Neural cell (in vitro differentiated cells): ENCODE measurements around the gene ATRAID.

Source experiments
- EP300 ChIP-seq: fragments of 450-650 bp; conservative IDR thresholded peaks from 2 replicates; pipeline ENCODE4 v1.6.1; 2014; ENCODE audit warnings: antibody characterized with exemption, mild to moderate bottlenecking, moderate library complexity; ENCODE audit not compliant: poor library complexity, severe bottlenecking
- EZH2 ChIP-seq: fragments of 200-600, 300-800 bp; shearing (Covaris generic), sonication (generic); IDR thresholded peaks from 2 replicates; pipeline ENCODE4 v1.6.1; 2014; ENCODE audit warnings: antibody characterized with exemption, low read length, borderline replicate concordance, mild to moderate bottlenecking; ENCODE audit not compliant: insufficient read depth, poor library complexity, severe bottlenecking
- MXI1 ChIP-seq: fragments of 450-650 bp; conservative IDR thresholded peaks from 2 replicates; pipeline ENCODE4 v1.6.1; 2014; ENCODE audit warnings: antibody characterized with exemption, mild to moderate bottlenecking; ENCODE audit not compliant: poor library complexity, severe bottlenecking
- TF ChIP-seq, protein P1 (sequence below): fragments of 450-650 bp; IDR thresholded peaks from 2 replicates; pipeline ENCODE4 v1.5.1; 2014; ENCODE audit warnings: antibody characterized with exemption, mild to moderate bottlenecking, moderate library complexity; ENCODE audit not compliant: poor library complexity, severe bottlenecking

DNA sequence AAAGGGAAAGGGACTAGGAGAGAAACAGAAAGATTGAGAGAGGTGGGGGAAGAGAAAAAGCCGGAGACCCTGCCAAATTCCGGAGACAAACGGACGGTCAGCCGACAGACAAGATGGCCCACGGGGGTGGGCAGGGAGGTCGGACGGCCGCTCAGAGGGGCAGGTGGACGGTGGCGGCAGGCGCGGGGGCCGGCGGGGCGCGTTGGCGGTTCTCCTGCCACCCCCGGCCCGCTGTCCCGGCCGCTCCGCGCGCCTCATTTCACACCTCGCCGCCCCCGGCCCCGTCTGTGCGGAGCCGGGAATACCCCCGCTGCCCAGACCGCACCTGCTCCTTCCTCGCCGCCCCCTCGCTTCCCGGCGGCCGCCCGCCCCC, 50.1 kb downstream of the ATRAID start:
- TF ChIP-seq EP300 (no peak), MXI1 (no peak), EZH2 (no peak)
- TF ChIP-seq, protein P1, sequence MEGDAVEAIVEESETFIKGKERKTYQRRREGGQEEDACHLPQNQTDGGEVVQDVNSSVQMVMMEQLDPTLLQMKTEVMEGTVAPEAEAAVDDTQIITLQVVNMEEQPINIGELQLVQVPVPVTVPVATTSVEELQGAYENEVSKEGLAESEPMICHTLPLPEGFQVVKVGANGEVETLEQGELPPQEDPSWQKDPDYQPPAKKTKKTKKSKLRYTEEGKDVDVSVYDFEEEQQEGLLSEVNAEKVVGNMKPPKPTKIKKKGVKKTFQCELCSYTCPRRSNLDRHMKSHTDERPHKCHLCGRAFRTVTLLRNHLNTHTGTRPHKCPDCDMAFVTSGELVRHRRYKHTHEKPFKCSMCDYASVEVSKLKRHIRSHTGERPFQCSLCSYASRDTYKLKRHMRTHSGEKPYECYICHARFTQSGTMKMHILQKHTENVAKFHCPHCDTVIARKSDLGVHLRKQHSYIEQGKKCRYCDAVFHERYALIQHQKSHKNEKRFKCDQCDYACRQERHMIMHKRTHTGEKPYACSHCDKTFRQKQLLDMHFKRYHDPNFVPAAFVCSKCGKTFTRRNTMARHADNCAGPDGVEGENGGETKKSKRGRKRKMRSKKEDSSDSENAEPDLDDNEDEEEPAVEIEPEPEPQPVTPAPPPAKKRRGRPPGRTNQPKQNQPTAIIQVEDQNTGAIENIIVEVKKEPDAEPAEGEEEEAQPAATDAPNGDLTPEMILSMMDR = no peak
